HepG2 (cell line): ENCODE measurements around the gene MEX3A. TPM values are rescaled to one million over a fixed set of nuclear protein-coding genes. Genes with fewer than 3 reads are reported as not detected.
A peak's percentile ranks its signal among the peaks of the same experiment; 100 is the strongest.

Experiments used
- CC2D1A ChIP-seq: sonication (generic); formaldehyde crosslinking; IDR thresholded peaks from 2 replicates; pipeline ENCODE4 v1.8.1; 2023; ENCODE audit warnings: mild to moderate bottlenecking, missing genetic modification reagents
- DNMT3B ChIP-seq: conservative IDR thresholded peaks from 2 replicates; pipeline ENCODE4 v1.6.1; 2016; ENCODE audit warnings: missing biosample characterization, control low read depth
- E2F2 ChIP-seq: sonication (generic); formaldehyde crosslinking; IDR thresholded peaks from 2 replicates; pipeline ENCODE4 v1.4.0; 2020; ENCODE audit warnings: missing genetic modification reagents, borderline replicate concordance
- EP300 ChIP-seq, 3 experiments: sonication (generic) in 1 of 3; formaldehyde crosslinking in 1 of 3; IDR thresholded peaks; 2 replicates each; pipeline versions ENCODE4 v1.5.1 to v1.6.1; 2011 to 2020; ENCODE audit warnings: low read depth in 2 of 3, low read length in 2 of 3, borderline replicate concordance in 1 of 3, improper control_type of control experiment in 1 of 3, mild to moderate bottlenecking in 1 of 3, missing genetic modification reagents in 1 of 3, moderate library complexity in 1 of 3
- FLYWCH1 ChIP-seq: sonication (generic); formaldehyde crosslinking; IDR thresholded peaks from 2 replicates; pipeline ENCODE4 v1.8.1; 2023; ENCODE audit warnings: mild to moderate bottlenecking, missing genetic modification reagents
- GFI1 ChIP-seq: sonication (generic); formaldehyde crosslinking; IDR thresholded peaks from 2 replicates; pipeline ENCODE4 v1.5.0; 2020; ENCODE audit warnings: missing genetic modification reagents, mild to moderate bottlenecking, borderline replicate concordance
- HCFC1 ChIP-seq: fragments of 150-350 bp; IDR thresholded peaks from 2 replicates; pipeline ENCODE4 v1.6.1; 2014; ENCODE audit warnings: low read depth, low read length
- HIVEP1 ChIP-seq: sonication (generic); formaldehyde crosslinking; IDR thresholded peaks from 2 replicates; pipeline ENCODE4 v1.4.0; 2020; ENCODE audit warnings: mild to moderate bottlenecking, missing genetic modification reagents
- HNRNPH1 ChIP-seq: fragments of 200-400 bp; formaldehyde crosslinking; optimal IDR thresholded peaks from 2 replicates; pipeline ENCODE3; 2017; ENCODE audit warnings: mild to moderate bottlenecking, low read depth, low read length
- HOXA5 ChIP-seq: sonication (generic); formaldehyde crosslinking; IDR thresholded peaks from 2 replicates; pipeline ENCODE4 v1.4.0; 2020; ENCODE audit warnings: missing genetic modification reagents
- KDM3A ChIP-seq: IDR thresholded peaks from 2 replicates; pipeline ENCODE4 v1.6.1; 2018; ENCODE audit warnings: low read depth, missing compliant biosample characterization
- MEIS2 ChIP-seq: sonication (generic); formaldehyde crosslinking; IDR thresholded peaks from 2 replicates; pipeline ENCODE4 v1.9.0; 2021; ENCODE audit warnings: mild to moderate bottlenecking, missing genetic modification reagents
- MYNN ChIP-seq: sonication (generic); formaldehyde crosslinking; IDR thresholded peaks from 2 replicates; pipeline ENCODE4 v1.4.0; 2020; ENCODE audit warnings: mild to moderate bottlenecking, low read depth, missing genetic modification reagents
- PAWR ChIP-seq: sonication (generic); formaldehyde crosslinking; IDR thresholded peaks from 2 replicates; pipeline ENCODE4 v1.4.0; 2020; ENCODE audit warnings: missing genetic modification reagents, mild to moderate bottlenecking, borderline replicate concordance
- RORA ChIP-seq: sonication (generic); formaldehyde crosslinking; IDR thresholded peaks from 2 replicates; pipeline ENCODE4 v1.5.0; 2020; ENCODE audit warnings: mild to moderate bottlenecking, missing genetic modification reagents, moderate library complexity
- SIX4 ChIP-seq: sonication (generic); formaldehyde crosslinking; IDR thresholded peaks from 2 replicates; pipeline ENCODE4 v1.4.0; 2020; ENCODE audit warnings: missing genetic modification reagents
- SOX6 ChIP-seq, 2 experiments: fragments of 450-650 bp in 1 of 2; sonication (generic) in 1 of 2; formaldehyde crosslinking in 1 of 2; IDR thresholded peaks; 2 replicates each; pipeline versions ENCODE4 v1.4.0 to v1.6.1; 2017 to 2020; ENCODE audit warnings: antibody characterized with exemption in 1 of 2, mild to moderate bottlenecking in 1 of 2, missing genetic modification reagents in 1 of 2
- ZBTB26 ChIP-seq: IDR thresholded peaks from 2 replicates; pipeline ENCODE4 v1.6.1; 2016; ENCODE audit warnings: missing compliant biosample characterization, missing genetic modification reagents, borderline replicate concordance
- ZMYM3 ChIP-seq: sonication (generic); formaldehyde crosslinking; IDR thresholded peaks from 2 replicates; pipeline ENCODE4 v1.5.1; 2020; ENCODE audit warnings: mild to moderate bottlenecking, missing genetic modification reagents
- ZNF205 ChIP-seq: IDR thresholded peaks from 2 replicates; pipeline ENCODE4 v1.6.1; 2018; ENCODE audit warnings: missing biosample characterization, missing genetic modification reagents
- ZNF281 ChIP-seq: sonication (generic); formaldehyde crosslinking; IDR thresholded peaks from 2 replicates; pipeline ENCODE4 v1.4.0; 2020; ENCODE audit warnings: missing genetic modification reagents, borderline replicate concordance
- ZNF296 ChIP-seq: sonication (generic); formaldehyde crosslinking; conservative IDR thresholded peaks from 2 replicates; pipeline ENCODE4 v1.5.0; 2020; ENCODE audit warnings: mild to moderate bottlenecking, missing genetic modification reagents
- ZNF329 ChIP-seq: sonication (generic); formaldehyde crosslinking; IDR thresholded peaks from 2 replicates; pipeline ENCODE4 v1.9.0; 2021; ENCODE audit warnings: low read depth, mild to moderate bottlenecking, missing genetic modification reagents
- ZNF562 ChIP-seq: sonication (generic); formaldehyde crosslinking; IDR thresholded peaks from 2 replicates; pipeline ENCODE4 v1.8.0; 2022; ENCODE audit warnings: missing genetic modification reagents, borderline replicate concordance
- ZNF780A ChIP-seq: sonication (generic); formaldehyde crosslinking; IDR thresholded peaks from 2 replicates; pipeline ENCODE4 v1.8.0; 2022; ENCODE audit warnings: mild to moderate bottlenecking, missing genetic modification reagents, moderate library complexity
- polyA plus RNA-seq, 8 experiments: library from polyadenylated mRNA; depleted of rRNA in 3 of 8; stranded (reverse) in 7 of 8; unstranded in 1 of 8; fragments of >200 nt; fragmentation: Illumina TruSeq in 4 of 8; extraction: Trizol in 4 of 8; gene quantifications; 2 replicates each; pipeline versions ENCODE4 v1.2.1 to v1.2.3, GENCODE V29; 2011 to 2016; ENCODE audit warnings: low read depth in 4 of 8, missing spikeins in 1 of 8, mixed read lengths in 1 of 8; ENCODE audit not compliant: insufficient read depth in 1 of 8
- total RNA-seq, 5 experiments: library from RNA; depleted of rRNA; stranded (reverse); fragments of >200 nt; fragmentation: Illumina TruSeq; extraction: Trizol; gene quantifications; 2 replicates each; pipeline ENCODE4 v1.2.3, GENCODE V29; 2016; ENCODE audit warnings: low read depth in 1 of 5

MEX3A gene
- total and polyA plus RNA-seq, 2 of the 13 experiments (the other 11 are each of a cell fraction or from before 2014, with no cell fraction given): 7.6 to 9.1 TPM

- TF ChIP-seq ZNF780A (CRISPR knock-in tag) (no peak), HNRNPH1 (no peak), EP300 (IDR thresholded peaks at IDR 0.05; ENCODE audit: low read depth in 2 of 2, low read length in 2 of 2) (no peak), EP300 (CRISPR knock-in tag; IDR thresholded peaks at IDR 0.05; ENCODE audit: borderline replicate concordance) (no peak), FLYWCH1 (CRISPR knock-in tag) (no peak), ZNF205 (CRISPR knock-in tag) (0 out of 2 replicates have a peak, but pooled peaks have one; percentile 67), DNMT3B (CRISPR knock-in tag) (no peak), ZNF329 (CRISPR knock-in tag) (no peak), E2F2 (CRISPR knock-in tag) (no peak), HCFC1 (no peak), CC2D1A (CRISPR knock-in tag) (no peak), SIX4 (CRISPR knock-in tag) (no peak), KDM3A (CRISPR knock-in tag) (no peak), PAWR (no peak), ZMYM3 (CRISPR knock-in tag) (peak; percentile 85), ZBTB26 (CRISPR knock-in tag) (no peak), SOX6 (IDR thresholded peaks at IDR 0.05) (no peak), SOX6 (CRISPR knock-in tag; IDR thresholded peaks at IDR 0.05) (0 out of 2 replicates have a peak, but pooled peaks have one; percentile 26), HOXA5 (CRISPR knock-in tag) (0 out of 2 replicates have a peak, but pooled peaks have one; percentile 43), MEIS2 (CRISPR knock-in tag) (no peak), RORA (no peak), HIVEP1 (CRISPR knock-in tag) (no peak), GFI1 (CRISPR knock-in tag) (peak; percentile 59; the same call in 1 of the 2 replicates), MYNN (CRISPR knock-in tag) (no peak), ZNF562 (CRISPR knock-in tag) (no peak), ZNF296 (CRISPR knock-in tag) (no peak), ZNF281 (CRISPR knock-in tag) (no peak)
These were observed 29.1 kb downstream of the MEX3A start (continued) for GRCh38 chr1:156052862-156053767.
